T-cell (primary cell): ENCODE results near the gene INPP4A. TPM values are rescaled to one million over a fixed set of nuclear protein-coding genes. Genes with fewer than 3 reads are reported as not detected.
A peak's percentile ranks its signal among the peaks of the same experiment; 100 is the strongest.

ENCODE experiments used
- ATAC-seq, 4 experiments: fragments of 200-7000 bp in 3 of 4; fragments of 150-1000 bp in 1 of 4; cut with Tn5 transposase; replicated peaks in 1 of 4; 1 replicate in 3 of 4; 2 replicates in 1 of 4; pipeline ENCODE4 v1.10.0; 2021; ENCODE audit warnings: moderate library complexity in 3 of 4, mild to moderate bottlenecking in 2 of 4, moderate number of reproducible peaks in 1 of 4
- CTCF ChIA-PET, 2 donors: fragments of 300-600 bp; sonication (Branson Sonifier 250); formaldehyde crosslinking; loops; one replicate each; lab custom pipeline; 2022; ENCODE audit warnings: antibody characterized with exemption in 2 of 2; lab: Charles Lee
- POLR2A ChIA-PET, 2 donors: fragments of 300-600 bp; sonication (Branson Sonifier 250); formaldehyde crosslinking; loops; one replicate each; lab custom pipeline; 2022; ENCODE audit warnings: antibody characterized with exemption in 2 of 2; lab: Charles Lee
- DNase-seq, 35 experiments: peaks; one replicate each; pipeline versions ENCODE4 v3.0.0 to v3.0.0-alpha.2; 2013 to 2023
- H3K27ac ChIP-seq: one replicate; pipeline ENCODE4 v1.5.1; 2013; ENCODE audit warnings: low read length
- H3K27me3 ChIP-seq, 2 experiments: replicated peaks in 1 of 2; 1 replicate in 1 of 2; 2 replicates in 1 of 2; pipeline versions ENCODE4 v1.6.1 to v1.7.0; 2013; ENCODE audit warnings: low read length in 1 of 2, mixed read lengths in 1 of 2; ENCODE audit not compliant: control insufficient read depth in 2 of 2, insufficient read depth in 2 of 2; ENCODE audit errors: extremely low read depth in 1 of 2
- H3K36me3 ChIP-seq, 2 donors: 1 replicate in 1 of 2; 2 replicates in 1 of 2; pipeline versions ENCODE4 v1.6.1 to v1.7.0; 2013; ENCODE audit warnings: low read length in 1 of 2; ENCODE audit not compliant: control insufficient read depth in 2 of 2, insufficient read depth in 1 of 2; ENCODE audit errors: extremely low read depth in 1 of 2
- H3K4me1 ChIP-seq, 2 experiments: 1 replicate in 1 of 2; 2 replicates in 1 of 2; pipeline versions ENCODE4 v1.6.1 to v1.7.0; 2013; ENCODE audit warnings: low read length in 2 of 2, mixed read lengths in 1 of 2; ENCODE audit not compliant: insufficient read depth in 2 of 2, control insufficient read depth in 1 of 2; ENCODE audit errors: extremely low read depth in 1 of 2
- H3K4me3 ChIP-seq, 2 donors: 1 replicate in 1 of 2; 2 replicates in 1 of 2; pipeline versions ENCODE4 v1.5.1 to v1.7.0; 2013; ENCODE audit warnings: mild to moderate bottlenecking in 2 of 2, low read length in 1 of 2, moderate library complexity in 1 of 2; ENCODE audit not compliant: control insufficient read depth in 1 of 2; ENCODE audit errors: extremely low read depth in 1 of 2
- H3K9me3 ChIP-seq: 2 replicates; pipeline ENCODE4 v1.7.0; 2013
- H3K27ac Mint-ChIP-seq, 2 donors: one replicate each; pipeline ENCODE4 v1.8.0; 2020 to 2021; ENCODE audit warnings: mild to moderate bottlenecking in 2 of 2, mixed read lengths in 2 of 2
- H3K27me3 Mint-ChIP-seq, 2 donors: one replicate each; pipeline ENCODE4 v1.8.0; 2021 to 2022; ENCODE audit warnings: mixed read lengths in 2 of 2
- H3K36me3 Mint-ChIP-seq: one replicate; pipeline ENCODE4 v1.8.0; 2021; ENCODE audit warnings: mixed read lengths
- H3K4me1 Mint-ChIP-seq, 3 donors: one replicate each; pipeline ENCODE4 v1.8.0; 2020 to 2022; ENCODE audit warnings: mixed read lengths in 3 of 3, mild to moderate bottlenecking in 1 of 3
- H3K4me3 Mint-ChIP-seq, 3 donors: one replicate each; pipeline ENCODE4 v1.8.0; 2020 to 2022; ENCODE audit warnings: mild to moderate bottlenecking in 3 of 3, mixed read lengths in 3 of 3, moderate library complexity in 3 of 3
- H3K9me3 Mint-ChIP-seq, 3 donors: one replicate each; pipeline ENCODE4 v1.8.0; 2020 to 2022; ENCODE audit warnings: mixed read lengths in 3 of 3
- WGBS: methylation state at CpG from one replicate; pipeline ENCODE4 v1.1.5; 2013; ENCODE audit warnings: missing lambda C conversion rate; ENCODE audit not compliant: insufficient coverage; 5-methylcytosine and 5-hydroxymethylcytosine counted together
- total RNA-seq, 35 experiments: library from RNA in 6 of 35; stranded (reverse) in 6 of 35; fragments of 120-200 nt in 1 of 35; gene quantifications; one replicate each; pipeline versions ENCODE4 v1.2.1 to v1.2.4 and lab custom pipeline; 2013 to 2026

Gene INPP4A
- total RNA-seq, 5 donors from 2014 or later (not counting 1 experiment from before 2014, with no cell fraction given) = 126 to 153 (median 136) TPM

- Histone ChIP-seq H3K27me3 (no peaks in the 10 kb centered on the region), H3K9me3 (no peaks in the 10 kb centered on the region), H3K4me3 (peak overlapping the region in 1 of 2 donors; percentile 10), H3K27ac (peak overlapping the region; percentile 15), H3K4me1 (peaks cover 69 to 93% of the 10 kb centered on the region in 2 experiments), H3K36me3 (peaks cover 3% of the 10 kb centered on the region in 2 donors)
- 40% methylated on average over 2 of the region's 7 CpGs for WGBS
- POLR2A ChIA-PET = interaction anchor here (0.5 to 0.6 kb wide), 3 partner anchors 16 to 26 kb away, joined by 3 to 11 read pairs (median 3); no protein-coding TSS in a partner anchor
- H3K4me3 Mint-ChIP-seq = peak overlapping the region in 2 of 3 donors; percentile 25 to 67
- H3K27me3 Mint-ChIP-seq = no peaks in the 10 kb centered on the region
- ATAC-seq (no peak), DNase-seq (no peak)
- H3K9me3 Mint-ChIP-seq = no peaks in the 10 kb centered on the region
- H3K27ac Mint-ChIP-seq = peak overlapping the region; percentile 89 to 91
- CTCF ChIA-PET = interaction anchor here in 1 of 2 donors (0.8 kb wide), 2 partner anchors 15 to 17 kb away, joined by 3 read pairs; no protein-coding TSS in a partner anchor
- H3K36me3 Mint-ChIP-seq = peaks cover 9% of the 10 kb centered on the region
- peaks cover 95% of the 10 kb centered on the region in 3 donors for H3K4me1 Mint-ChIP-seq
These were observed 26.2 kb downstream of the INPP4A start for GRCh38 chr2:98470851-98471255.

GRCh38 chr2:98471402-98472131, 26.9 kb downstream of the INPP4A start:
- H3K4me1 Mint-ChIP-seq = peaks cover 95% of the 10 kb centered on the region in 3 donors
- no peaks in the 10 kb centered on the region for H3K27me3 ChIP-seq
- H3K27ac ChIP-seq = peak overlapping the region; percentile 77
- H3K9me3 ChIP-seq = no peaks in the 10 kb centered on the region
- peak overlapping the region; percentile 89 to 91 for H3K27ac Mint-ChIP-seq
- ChIA-PET POLR2A (interaction anchor here in 1 of 2 donors (0.6 kb wide), 1 partner anchor 25 kb away, joined by 3 read pairs; no protein-coding TSS in a partner anchor), CTCF (interaction anchor here in 1 of 2 donors (0.8 kb wide), 2 partner anchors 16 kb away, joined by 3 read pairs; no protein-coding TSS in a partner anchor)
- no peak overlapping the region for H3K4me3 ChIP-seq
- no peaks in the 10 kb centered on the region for H3K27me3 Mint-ChIP-seq
- peaks cover 9% of the 10 kb centered on the region for H3K36me3 Mint-ChIP-seq
- WGBS = 91% methylated on average over 7 of the region's 10 CpGs
- peak overlapping the region in 2 of 3 donors; percentile 17 to 67 for H3K4me3 Mint-ChIP-seq
- H3K9me3 Mint-ChIP-seq = no peaks in the 10 kb centered on the region
- ATAC-seq (no peak), DNase-seq (no peak)
- peaks cover 3% of the 10 kb centered on the region in 2 donors for H3K36me3 ChIP-seq
- H3K4me1 ChIP-seq = peaks cover 71 to 92% of the 10 kb centered on the region in 2 experiments

DNA sequence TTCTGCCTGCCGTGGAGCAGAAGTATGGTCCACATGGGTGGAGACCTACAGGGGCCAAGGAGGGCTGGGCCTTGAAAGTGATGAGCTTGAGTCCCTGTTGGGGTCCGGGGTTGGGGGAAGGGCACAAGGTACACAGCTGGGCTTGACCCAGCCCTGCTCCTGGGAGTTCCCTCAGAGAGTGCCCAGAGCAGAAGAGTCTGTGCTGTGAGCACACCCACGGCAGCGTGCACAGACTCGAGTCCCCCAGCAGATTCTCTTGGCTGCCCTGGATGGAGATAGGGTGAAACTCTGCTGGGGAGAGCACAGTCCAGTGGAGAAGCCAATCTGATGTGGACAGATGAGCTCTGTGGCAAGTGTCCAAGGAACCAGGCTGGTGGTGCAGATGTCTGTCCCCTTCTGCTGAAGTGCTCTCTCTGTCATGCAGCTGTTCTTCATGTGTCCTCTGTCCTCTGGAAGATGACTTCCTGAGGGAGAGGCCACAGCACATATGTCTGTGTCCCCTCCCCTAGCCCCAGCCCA, 27.5 kb downstream of the INPP4A start:
- Mint-ChIP-seq H3K4me3 (peak overlapping the region; percentile 31 to 67 (median 31)), H3K27me3 (no peaks in the 10 kb centered on the region), H3K4me1 (peaks cover 95% of the 10 kb centered on the region in 3 donors), H3K27ac (peak overlapping the region; percentile 89 to 91), H3K36me3 (peaks cover 9% of the 10 kb centered on the region), H3K9me3 (no peaks in the 10 kb centered on the region)
- 91% methylated on average over 3 of the region's 5 CpGs for WGBS
- ChIA-PET CTCF (interaction anchor here in 1 of 2 donors (0.6 kb wide), 1 partner anchor 21 kb away, joined by 3 read pairs; no protein-coding TSS in a partner anchor), POLR2A (no interaction called here)
- Histone ChIP-seq H3K36me3 (peaks cover 3% of the 10 kb centered on the region in 2 donors), H3K4me1 (peaks cover 70 to 92% of the 10 kb centered on the region in 2 experiments), H3K4me3 (peak overlapping the region in 1 of 2 donors; percentile 48), H3K27me3 (no peaks in the 10 kb centered on the region), H3K27ac (peak overlapping the region; percentile 77), H3K9me3 (no peaks in the 10 kb centered on the region)
- no peak for DNase-seq
- ATAC-seq = no peak

GRCh38 chr2:98472961-98473746, 28.5 kb downstream of the INPP4A start:
- peak overlapping the region; percentile 89 to 91 for H3K27ac Mint-ChIP-seq
- H3K27ac ChIP-seq = peak overlapping the region; percentile 77
- no peak for DNase-seq

GRCh38 chr2:98473995-98474780, 29.5 kb downstream of the INPP4A start:
- ChIA-PET POLR2A (interaction anchor here in 1 of 2 donors (0.8 kb wide), 1 partner anchor 10 kb away, joined by 3 read pairs; no protein-coding TSS in a partner anchor), CTCF (interaction anchor here (1.0 to 2.1 kb wide), 2 partner anchors 9 to 27 kb away, joined by 3 to 10 read pairs; no protein-coding TSS in a partner anchor)
- Mint-ChIP-seq H3K9me3 (no peaks in the 10 kb centered on the region), H3K4me1 (peaks cover 97 to 99% (median 97%) of the 10 kb centered on the region in 3 donors), H3K27ac (peak overlapping the region; percentile 89 to 91), H3K27me3 (no peaks in the 10 kb centered on the region), H3K36me3 (peaks cover 11% of the 10 kb centered on the region), H3K4me3 (peak overlapping the region; percentile 65 to 71 (median 67))
- no peaks in the 10 kb centered on the region for H3K27me3 ChIP-seq
- no peaks in the 10 kb centered on the region for H3K9me3 ChIP-seq
- H3K4me3 ChIP-seq = peak overlapping the region; percentile 23 to 32
- peaks cover 3 to 9% of the 10 kb centered on the region in 2 donors for H3K36me3 ChIP-seq
- 65% methylated on average over 6 of the region's 10 CpGs for WGBS
- peak overlapping the region; percentile 77 for H3K27ac ChIP-seq
- H3K4me1 ChIP-seq = peaks cover 78 to 97% of the 10 kb centered on the region in 2 experiments
- DNase-seq = peak in 1 of 35 experiments; percentile 59
- peak; percentile 11 to 63 (median 45) for ATAC-seq

More at GRCh38 chr2:98472961-98473746, 28.5 kb downstream of the INPP4A start:
- Histone ChIP-seq H3K9me3 (no peaks in the 10 kb centered on the region), H3K27me3 (no peaks in the 10 kb centered on the region), H3K4me3 (peak overlapping the region; percentile 23 to 29), H3K4me1 (peaks cover 71 to 97% of the 10 kb centered on the region in 2 experiments), H3K36me3 (peaks cover 3 to 9% of the 10 kb centered on the region in 2 donors)
- peak overlapping the region; percentile 65 to 71 (median 67) for H3K4me3 Mint-ChIP-seq
- peaks cover 14% of the 10 kb centered on the region for H3K36me3 Mint-ChIP-seq
- no peak for ATAC-seq
- WGBS = 60% methylated on average over 6 of the region's 9 CpGs
- ChIA-PET POLR2A (no interaction called here), CTCF (interaction anchor here (0.6 to 2.1 kb wide), 2 partner anchors 8 to 20 kb away, joined by 3 to 10 read pairs; no protein-coding TSS in a partner anchor)
- no peaks in the 10 kb centered on the region for H3K27me3 Mint-ChIP-seq
- no peaks in the 10 kb centered on the region for H3K9me3 Mint-ChIP-seq
- H3K4me1 Mint-ChIP-seq = peaks cover 96 to 99% (median 97%) of the 10 kb centered on the region in 3 donors
